ENCODE results near the gene TLR5. TPM values are rescaled to one million over a fixed set of nuclear protein-coding genes. Genes with fewer than 3 reads are reported as not detected.

Gene TLR5
- total and polyA plus RNA-seq, 2 of the 4 experiments (the other 2 are of a cell fraction), result 0.09 to 0.18 TPM

GRCh38 chr1:223077247-223077833 is 65.7 kb downstream of the TLR5 start:
- DNase-seq, result no peak
- Histone ChIP-seq H3K14ac (replicated peaks; ENCODE audit: low read depth, low read length) (no peak overlapping the region), H3K27ac (ENCODE audit: insufficient read depth, low read length) (no peak overlapping the region), H2BK120ac (ENCODE audit: low read depth, low read length) (no peak overlapping the region), H3K18ac (ENCODE audit: low read depth, low read length) (no peak overlapping the region), H3K56ac (ENCODE audit: extremely low read depth, insufficient read depth, low read length) (no peak overlapping the region), H3K79me1 (ENCODE audit: low read depth in 1 of 2, low read length in 2 of 2) (no peaks in the 10 kb centered on the region), H3K4me1 (ENCODE audit: control insufficient read depth, insufficient read depth, low read length) (no peaks in the 10 kb centered on the region), H3K4me2 (ENCODE audit: low read depth, low read length) (no peak overlapping the region), H4K91ac (ENCODE audit: insufficient read depth, low read depth, low read length) (no peak overlapping the region), H2AK9ac (replicated peaks; ENCODE audit: low read depth, low read length, poor library complexity) (no peak overlapping the region), H3K4me3 (ENCODE audit: insufficient read depth, low read depth, low read length) (no peak overlapping the region), H3K23ac (ENCODE audit: low read depth, low read length) (no peak overlapping the region), H2AK5ac (ENCODE audit: low read depth, low read length) (no peak overlapping the region), H3K36me3 (ENCODE audit: control insufficient read depth, insufficient read depth, low read length) (no peaks in the 10 kb centered on the region), H3K9ac (ENCODE audit: low read depth, low read length) (no peak overlapping the region), H3K4ac (ENCODE audit: low read depth, low read length) (no peak overlapping the region), H3K9me3 (ENCODE audit: control insufficient read depth, insufficient read depth, low read length) (no peaks in the 10 kb centered on the region), H4K8ac (ENCODE audit: low read depth in 2 of 2, low read length in 2 of 2) (no peak overlapping the region), H2BK5ac (ENCODE audit: low read depth, low read length, poor library complexity, severe bottlenecking) (no peak overlapping the region), H3K27me3 (ENCODE audit: control insufficient read depth, insufficient read depth, low read length) (peaks cover 35% of the 10 kb centered on the region), H2AFZ (replicated peaks; ENCODE audit: low read length, poor library complexity) (no peak overlapping the region), H3K9me1 (ENCODE audit: insufficient read depth, low read length) (no peaks in the 10 kb centered on the region), H4K5ac (ENCODE audit: low read depth, low read length) (no peak overlapping the region), H4K20me1 (ENCODE audit: insufficient read depth, low read length) (no peaks in the 10 kb centered on the region), H2BK20ac (ENCODE audit: low read depth, low read length) (no peak overlapping the region), H2BK15ac (ENCODE audit: low read depth, low read length) (no peak overlapping the region)
- POLR2A ChIA-PET (ENCODE audit: unreplicated experiment), result no interaction called here
- intact Hi-C loops (cut with micrococcal nuclease) (loop anchor here (10.0 kb wide), 1 partner anchor 163 kb away; no protein-coding TSS in a partner anchor), dilution Hi-C loops (cut with HindIII; ENCODE audit: low sequenced_read_pairs, unreplicated experiment) (loop anchor here (25.0 kb wide), 1 partner anchor 290 kb away; no protein-coding TSS in a partner anchor), in situ Hi-C loops (cut with MboI; ENCODE audit: low sequenced_read_pairs) (no loop called here)
- TF ChIP-seq CEBPB (IDR thresholded peaks at IDR 0.05; ENCODE audit: low read depth, low read length) (no peak), CHD1 (IDR thresholded peaks at IDR 0.05; ENCODE audit: low read depth, low read length) (no peak), USF2 (IDR thresholded peaks at IDR 0.05; ENCODE audit: low read depth, low read length) (no peak)
- no TSS peak for BruUV-seq (replicated peaks)
- no peak for ATAC-seq (ENCODE audit: low read depth)
- CTCF ChIA-PET, result interaction anchor here (1.8 kb wide), 1 partner anchor 13 kb away, joined by 5 read pairs; no protein-coding TSS in a partner anchor
- WGBS, 2 experiments (ENCODE audit: extremely low coverage in 2 of 2, insufficient read length in 1 of 2), result 38% methylated on average over 5 of the region's 16 CpGs; no CpG with 5 or more reads in 1 of the 2 experiments
